CD4-positive, alpha-beta T cell treated with Interleukin-15 for 4 hours (primary cell): ENCODE measurements around the gene PTPN21.

ENCODE experiments used
- DNase-seq: peaks from one replicate; pipeline ENCODE4 v3.0.0-alpha.2; 2020; ENCODE audit warnings: low spot score

PTPN21 gene

DNA sequence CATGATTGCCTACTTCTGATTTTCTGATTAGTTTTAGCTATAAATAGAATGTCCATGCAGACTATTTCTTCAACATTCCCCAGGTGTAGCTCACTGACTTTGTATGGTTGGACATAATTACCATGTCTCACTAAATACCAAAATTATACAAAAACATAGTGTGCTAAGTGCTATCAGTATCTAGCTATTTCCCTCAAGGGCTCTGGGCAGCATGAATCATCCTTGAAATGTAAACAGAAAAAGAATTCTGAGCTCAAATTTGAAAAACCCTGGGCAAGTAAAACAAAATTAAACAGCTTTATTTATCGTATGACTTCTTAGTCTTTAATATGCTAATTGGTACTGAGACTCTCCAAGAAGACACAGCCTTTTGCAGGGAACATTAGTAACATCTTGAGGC is 86.4 kb downstream of the PTPN21 start:
- DNase-seq, result no peak

DNA sequence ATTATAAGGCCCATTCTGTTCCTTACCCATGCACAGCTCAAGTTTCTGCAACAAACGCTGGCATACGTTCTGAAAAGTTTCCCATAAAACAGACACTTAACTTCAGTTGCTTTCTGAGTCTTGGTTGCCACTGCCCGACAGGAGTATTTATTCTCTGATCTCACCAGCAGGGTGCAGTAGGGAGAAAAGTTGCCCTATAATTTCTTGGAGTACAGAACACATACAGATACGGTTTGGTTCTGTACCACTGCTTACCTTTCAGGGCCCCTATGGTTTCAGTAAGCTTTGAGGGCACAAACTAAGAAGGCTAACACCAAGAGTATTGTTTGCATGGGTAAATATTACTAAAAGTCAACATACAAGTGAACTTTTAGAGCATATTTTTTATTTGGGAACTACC is 91.5 kb downstream of the PTPN21 start:
- DNase-seq, result no peak

DNA sequence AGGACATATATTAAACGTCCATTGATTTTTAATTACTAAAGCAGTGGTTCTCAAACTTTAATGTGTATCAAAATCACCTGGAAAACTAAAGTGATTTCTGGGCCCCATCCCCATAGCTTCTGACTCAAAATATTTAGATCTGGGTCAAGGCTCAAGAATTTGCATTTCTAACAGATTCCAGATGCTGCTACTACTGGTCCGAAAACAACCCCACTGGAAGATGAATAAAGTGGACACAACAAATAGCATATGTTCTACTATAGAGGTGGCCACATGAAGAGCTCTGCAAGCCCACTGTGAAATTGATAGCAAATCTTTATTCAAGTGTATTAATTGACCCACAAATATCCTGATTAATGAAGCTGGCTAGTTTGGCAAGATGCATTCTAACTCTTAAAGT is 99.9 kb downstream of the PTPN21 start:
- DNase-seq, result no peak

DNA sequence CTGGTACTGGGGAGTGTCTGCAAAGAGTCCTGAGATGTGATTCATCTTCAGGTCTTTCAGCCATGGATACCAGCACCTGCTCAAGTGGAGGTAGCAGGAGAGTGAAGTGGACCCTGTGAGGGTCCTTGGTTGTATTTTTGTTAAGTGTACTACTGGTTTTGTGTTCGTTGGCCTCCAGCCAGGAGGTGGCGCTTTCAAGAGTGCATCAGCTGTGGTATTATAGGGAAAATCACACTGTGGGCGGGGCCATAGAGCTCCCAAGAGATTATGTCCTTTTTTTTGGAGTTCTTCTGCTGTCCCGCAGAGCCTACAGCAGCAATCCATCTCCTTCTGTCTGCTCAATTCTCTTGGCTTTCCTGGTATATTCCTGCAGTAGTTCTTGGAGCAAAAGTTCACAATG is 102.6 kb downstream of the PTPN21 start:
- DNase-seq, result no peak

DNA sequence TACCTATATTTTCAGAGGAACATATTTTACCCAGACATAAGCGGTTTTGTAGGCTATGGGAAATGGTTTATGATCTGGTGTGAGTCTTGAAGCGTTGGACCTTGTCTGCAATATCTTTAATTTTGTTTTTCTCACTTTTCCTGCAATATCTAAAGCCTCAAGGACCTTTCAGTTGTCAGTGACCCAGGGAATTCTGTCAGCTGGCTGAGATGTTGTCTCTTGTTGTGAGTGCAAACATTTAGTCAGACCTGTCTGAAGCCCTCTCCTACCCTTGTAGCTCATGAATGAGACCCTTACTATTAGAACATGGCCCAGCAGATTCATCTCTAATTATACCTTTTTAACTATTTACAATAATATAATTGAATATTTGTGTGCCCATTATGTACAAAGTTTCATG is 115.7 kb downstream of the PTPN21 start:
- no peak for DNase-seq

DNA sequence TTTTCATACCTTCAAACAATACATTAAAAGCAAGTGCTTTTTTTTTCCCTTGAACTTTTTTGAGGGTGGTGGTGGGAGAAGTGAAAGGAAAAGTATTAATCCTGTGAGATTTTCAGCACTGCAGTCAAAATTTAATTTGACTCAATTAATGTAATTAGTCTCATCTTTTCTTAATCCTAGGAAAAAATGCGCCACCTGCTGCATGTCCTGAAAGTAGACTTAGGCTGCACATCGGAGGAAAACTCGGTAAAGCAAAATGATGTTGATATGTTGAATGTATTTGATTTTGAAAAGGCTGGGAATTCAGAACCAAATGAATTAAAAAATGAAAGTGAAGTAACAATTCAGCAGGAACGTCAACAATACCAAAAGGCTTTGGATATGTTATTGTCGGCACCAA is 117.1 kb downstream of the PTPN21 start:
- DNase-seq, result no peak

DNA sequence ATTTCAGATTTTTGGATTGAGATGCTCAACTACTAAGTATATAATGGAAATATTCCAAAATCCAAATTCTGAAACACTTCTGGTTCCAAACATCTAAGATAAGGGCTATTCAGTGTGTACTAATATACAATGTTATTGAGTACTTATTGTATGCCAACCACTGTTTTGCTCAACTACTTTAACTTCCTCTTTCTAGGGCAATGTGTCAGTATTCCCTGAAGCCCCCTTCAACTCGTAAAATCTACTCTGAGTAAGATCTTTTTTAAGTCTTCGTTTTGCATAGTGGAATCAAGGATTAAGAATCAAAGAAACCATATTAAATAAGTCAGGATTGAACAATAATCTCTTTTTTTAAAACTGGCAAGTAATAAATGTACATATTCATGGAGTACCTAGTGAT is 123.8 kb downstream of the PTPN21 start:
- DNase-seq, result no peak

DNA sequence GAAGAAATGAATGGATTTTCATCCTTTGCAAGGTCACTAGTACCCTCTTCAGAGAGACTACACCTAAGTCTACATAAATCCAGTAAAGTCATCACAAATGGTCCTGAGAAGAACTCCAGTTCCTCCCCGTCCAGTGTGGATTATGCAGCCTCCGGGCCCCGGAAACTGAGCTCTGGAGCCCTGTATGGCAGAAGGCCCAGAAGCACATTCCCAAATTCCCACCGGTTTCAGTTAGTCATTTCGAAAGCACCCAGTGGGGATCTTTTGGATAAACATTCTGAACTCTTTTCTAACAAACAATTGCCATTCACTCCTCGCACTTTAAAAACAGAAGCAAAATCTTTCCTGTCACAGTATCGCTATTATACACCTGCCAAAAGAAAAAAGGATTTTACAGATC is 128.5 kb downstream of the PTPN21 start:
- DNase-seq, result no peak

DNA sequence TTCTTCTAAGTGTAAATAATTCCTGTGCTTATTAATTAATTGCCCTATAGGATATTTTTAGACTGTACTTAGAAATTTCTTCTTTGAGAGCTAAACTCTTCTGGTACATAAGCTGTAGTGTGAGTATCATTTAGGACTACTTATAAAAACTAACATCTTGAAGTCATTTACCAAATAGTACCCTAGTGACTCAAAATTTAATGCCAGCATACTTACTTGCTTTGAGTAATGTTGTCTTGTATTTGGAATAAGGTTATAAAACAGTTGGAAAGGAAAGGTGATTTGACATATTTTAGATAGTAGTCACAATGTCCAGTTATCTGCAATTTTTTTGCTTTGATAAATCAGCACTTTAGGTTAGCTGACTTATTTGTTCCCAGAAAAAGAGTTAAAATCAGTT is 130.2 kb downstream of the PTPN21 start:
- DNase-seq, result no peak

DNA sequence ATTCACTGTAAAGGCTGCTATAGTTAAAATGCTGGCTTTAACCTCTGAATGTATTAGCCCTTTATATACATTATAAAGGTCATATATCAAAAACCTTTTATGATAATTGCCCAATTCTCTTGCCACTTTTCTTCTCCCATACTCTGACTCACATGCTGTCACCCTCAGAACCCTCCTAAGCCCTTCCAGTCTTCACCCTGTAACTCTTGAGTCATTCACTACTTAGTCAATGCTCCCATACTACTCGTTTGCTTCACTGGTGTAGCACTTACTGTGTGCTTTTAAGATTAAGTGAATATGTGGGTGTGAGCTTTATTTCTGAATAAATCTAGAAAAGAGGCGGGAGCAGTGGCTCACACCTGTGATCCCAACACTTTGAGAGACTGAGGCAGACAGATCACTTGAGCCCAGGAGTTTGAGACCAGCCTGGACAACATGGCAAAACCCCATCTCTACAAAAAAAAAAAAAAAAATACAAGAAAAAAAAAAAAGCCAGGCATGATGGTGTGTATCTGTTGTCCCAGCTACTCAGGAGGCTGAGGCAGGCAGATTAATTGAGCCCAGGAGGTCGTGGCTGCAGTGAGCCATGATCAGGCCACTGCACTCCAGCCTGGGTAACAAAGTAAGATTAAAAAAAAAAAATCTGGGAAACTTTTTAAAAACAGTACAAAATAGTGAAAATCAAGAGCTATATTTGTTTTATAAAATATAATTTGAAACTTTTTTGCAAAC is 131.7 kb downstream of the PTPN21 start:
- no peak for DNase-seq

DNA sequence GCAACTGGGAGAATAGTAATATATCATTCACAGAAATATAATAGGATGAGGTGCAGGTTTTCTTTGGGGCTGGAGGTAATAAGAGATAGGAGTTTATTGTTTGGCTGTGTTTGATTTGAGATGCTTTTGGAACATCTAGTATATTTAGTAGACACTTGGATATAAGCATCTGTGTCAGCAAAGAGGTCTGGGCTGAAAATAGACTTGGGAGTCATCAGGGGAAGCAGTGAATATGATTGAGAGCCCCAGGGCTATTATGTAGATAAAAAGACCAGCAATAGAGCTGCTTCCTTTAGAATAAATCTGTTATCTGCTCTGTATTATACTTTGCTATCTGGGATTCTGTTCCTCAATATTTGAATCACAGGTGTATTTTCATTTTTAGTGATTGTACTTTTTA is 132.8 kb downstream of the PTPN21 start:
- no peak for DNase-seq

DNA sequence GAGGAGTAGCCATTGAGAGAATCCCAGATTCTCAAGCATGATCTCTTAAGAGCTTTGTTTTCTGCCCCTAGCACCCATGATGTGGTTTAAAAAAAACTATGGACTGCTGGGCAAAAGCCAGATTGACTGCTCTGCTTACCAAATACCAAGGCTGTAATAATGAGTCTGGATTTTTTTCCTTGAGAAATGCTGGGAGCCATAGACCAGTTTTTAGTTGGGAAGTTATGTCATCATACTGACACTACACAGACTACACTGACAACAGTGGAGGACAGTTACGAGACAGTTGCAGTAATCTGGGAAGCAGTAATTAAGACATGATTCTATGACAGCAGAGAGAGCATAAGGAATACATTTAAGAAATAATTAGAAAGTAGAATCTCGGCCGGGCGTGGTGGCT is 133.5 kb downstream of the PTPN21 start:
- DNase-seq, result no peak

DNA sequence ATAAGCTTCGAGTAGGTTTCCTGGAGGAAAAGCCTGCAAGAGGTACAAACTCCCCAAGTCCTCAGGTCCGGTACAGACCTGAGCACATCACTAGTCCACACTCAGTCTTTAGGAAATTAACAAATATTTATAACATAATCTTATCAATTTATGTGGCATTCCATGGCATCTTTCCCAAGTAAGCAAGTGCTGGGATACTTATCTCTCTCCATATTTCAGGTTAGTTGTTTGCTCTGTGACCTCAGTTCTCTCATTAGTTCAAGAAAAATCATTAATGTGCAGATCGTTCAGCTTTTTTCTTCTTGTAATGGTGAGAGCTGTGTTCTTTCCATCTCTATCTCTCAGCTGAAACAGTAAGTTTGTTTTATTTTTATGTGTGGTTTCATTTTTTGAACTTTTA is 134.6 kb downstream of the PTPN21 start:
- no peak for DNase-seq

DNA sequence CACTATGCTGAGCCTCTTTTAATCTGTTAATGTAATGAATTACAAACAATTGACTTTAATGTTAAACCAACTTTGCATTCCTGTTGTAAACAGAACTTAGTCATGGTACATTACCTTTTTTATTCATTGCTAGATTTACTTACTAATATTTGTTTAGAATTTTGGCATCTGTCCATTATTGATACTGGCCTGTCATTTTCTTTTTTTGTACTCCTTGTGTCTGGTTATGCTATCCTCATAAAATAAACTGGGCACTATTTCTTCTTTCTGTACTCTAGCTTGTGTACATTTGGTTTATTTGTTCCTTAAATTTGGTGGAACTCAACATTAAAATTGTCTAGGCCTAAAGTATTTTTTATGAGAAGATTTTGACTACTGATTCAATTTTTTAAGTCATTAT is 137.2 kb downstream of the PTPN21 start:
- no peak for DNase-seq
